Omental fat pad (tissue), 4 donors: Measurements from ENCODE around the gene IGF2BP1. TPM values are rescaled to one million over a fixed set of nuclear protein-coding genes. Genes with fewer than 3 reads are reported as not detected.

Source experiments
- ATAC-seq: fragments of 150-250 bp; one replicate; pipeline ENCODE4 v1.9.1; 2016; ENCODE audit warnings: mild to moderate bottlenecking, moderate library complexity; ENCODE audit not compliant: low FRiP score
- DNase-seq: peaks from one replicate; pipeline ENCODE4 v3.0.0-alpha.2; 2019; ENCODE audit warnings: low spot score
- CTCF ChIP-seq, 3 donors: fragments of 450-650 bp; IDR thresholded peaks; one replicate each; pipeline ENCODE4 v1.5.1; 2016 to 2017; ENCODE audit warnings: antibody characterized with exemption in 3 of 3, mild to moderate bottlenecking in 3 of 3, moderate library complexity in 2 of 3
- total RNA-seq, 4 donors: library from RNA; depleted of rRNA; stranded (reverse); fragments of >200 nt; gene quantifications; one replicate each; pipeline ENCODE4 v1.1.0, GENCODE V29; 2016

The IGF2BP1 gene
- total RNA-seq, 4 donors from 2014 or later: 0.16 TPM; not detected in 3

GRCh38 chr17:49013311-49014213, 16.4 kb downstream of the IGF2BP1 start:
- no peak for DNase-seq
- ATAC-seq: no peak
- TF ChIP-seq CTCF (IDR thresholded peaks at IDR 0.05): no peak

DNA sequence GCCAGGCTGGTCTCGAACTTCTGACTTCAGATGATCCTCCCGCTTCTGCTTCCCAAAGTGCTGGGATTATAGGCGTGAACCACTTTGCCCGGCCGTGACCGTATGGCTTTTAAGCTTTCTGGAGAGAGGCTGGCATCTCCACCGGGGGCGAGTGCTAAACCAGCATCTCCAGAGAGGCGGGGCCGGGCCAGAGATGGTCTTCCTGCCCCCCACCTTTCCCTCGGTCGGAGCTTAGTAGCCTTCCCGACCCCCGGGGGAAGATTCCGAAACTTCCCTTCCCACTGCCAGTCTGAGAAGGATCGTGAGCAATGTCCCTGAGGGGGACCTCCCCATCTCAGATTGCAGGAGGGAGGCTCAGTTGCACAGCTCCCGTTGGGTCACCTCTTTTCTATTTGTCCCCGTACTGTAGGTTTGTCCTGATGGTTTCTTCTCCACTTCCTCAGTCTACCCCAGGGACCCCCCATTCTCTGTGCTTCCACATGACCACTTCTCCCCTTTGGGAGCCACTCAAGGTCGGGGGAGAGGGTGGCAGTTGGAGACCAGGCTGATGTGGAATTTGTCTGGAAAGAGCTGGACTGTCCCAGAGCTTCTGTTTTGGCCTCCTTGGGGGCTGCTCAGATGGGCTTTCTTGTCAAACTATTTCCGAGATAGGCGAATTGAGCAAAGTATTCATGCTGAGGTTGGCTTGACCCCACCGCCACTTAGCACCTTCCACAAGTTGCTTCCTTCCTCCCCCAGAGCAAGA, 18.2 kb downstream of the IGF2BP1 start:
- no peak for TF ChIP-seq CTCF (IDR thresholded peaks at IDR 0.05)
- DNase-seq (no peak), ATAC-seq (no peak)

DNA sequence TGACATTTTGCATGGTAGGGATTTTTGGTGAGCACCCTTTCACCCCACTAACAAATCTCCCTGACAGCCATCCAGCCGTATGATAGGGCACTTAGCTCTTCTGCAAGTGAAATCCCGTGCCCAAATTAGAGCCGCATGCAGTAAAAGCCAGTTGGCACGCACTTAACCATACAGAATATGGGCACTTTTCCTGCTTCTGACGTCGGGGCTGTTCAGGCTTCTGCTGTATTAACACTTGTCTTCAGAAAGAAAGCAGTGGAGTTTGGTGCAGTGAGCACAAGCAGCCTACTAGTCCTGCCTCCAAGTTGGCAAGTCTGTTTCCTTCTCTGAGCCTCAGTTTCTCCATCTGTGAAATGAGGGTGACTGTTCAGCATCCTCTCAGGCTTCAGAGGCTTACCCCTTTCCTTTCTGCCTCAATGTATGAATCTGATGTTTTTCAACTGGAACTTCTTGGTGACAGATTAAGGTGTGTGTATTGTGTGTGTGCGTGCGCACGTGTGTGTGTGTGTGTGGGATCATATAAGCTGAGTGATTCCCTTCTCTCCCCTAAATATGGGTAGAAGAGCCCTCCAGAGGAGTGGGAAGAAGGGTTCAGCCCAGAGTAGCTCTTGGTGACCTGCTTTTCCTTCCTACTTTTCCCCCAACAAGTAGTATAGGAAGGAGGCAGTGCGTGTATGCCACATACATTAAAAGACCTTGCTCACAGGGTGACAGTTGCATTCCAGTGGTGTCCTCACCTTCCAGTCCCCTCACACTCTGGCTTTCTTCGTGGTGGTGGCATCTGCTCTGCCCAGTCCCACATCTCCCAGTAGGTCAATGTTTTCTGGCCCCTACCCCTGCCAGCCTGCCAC, 19.0 kb downstream of the IGF2BP1 start:
- no peak for TF ChIP-seq CTCF (IDR thresholded peaks at IDR 0.05)
- no peak for DNase-seq
- no peak for ATAC-seq

DNA sequence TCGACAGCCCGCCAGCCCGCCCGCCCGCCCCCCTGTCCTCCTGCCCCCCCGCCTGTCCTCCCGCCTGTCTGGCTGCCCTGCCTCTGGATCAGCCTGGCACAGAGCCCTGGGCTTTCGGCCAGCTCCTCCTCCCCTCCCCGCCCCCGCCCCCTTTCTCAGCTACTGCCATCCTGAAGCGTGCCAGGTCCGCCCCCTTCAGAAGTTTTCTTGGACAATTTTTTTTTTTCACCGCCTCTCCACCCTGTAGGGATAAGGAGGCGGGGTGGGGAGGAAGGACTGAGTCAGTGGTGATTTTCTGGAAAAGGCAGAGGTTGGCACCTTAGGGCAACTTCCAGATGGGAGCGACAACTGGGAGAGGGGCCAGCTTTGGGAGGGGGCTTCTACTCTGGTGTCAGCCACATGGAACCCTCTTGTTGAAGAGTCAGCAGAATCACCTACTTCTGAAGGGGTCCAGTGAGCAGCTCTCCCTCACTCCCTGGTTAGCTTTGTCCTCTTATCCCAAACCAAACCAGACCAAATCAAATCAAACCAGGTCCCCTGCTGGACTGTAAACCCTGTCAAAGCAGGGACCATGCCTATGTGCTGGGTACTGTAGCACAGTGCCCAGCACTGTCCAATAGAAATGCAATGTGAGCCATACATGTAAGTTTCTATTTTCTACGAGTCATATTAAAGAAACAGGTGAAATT, 19.7 kb downstream of the IGF2BP1 start:
- ATAC-seq: peak; percentile 45
- TF ChIP-seq CTCF (IDR thresholded peaks at IDR 0.05): no peak
- no peak for DNase-seq

DNA sequence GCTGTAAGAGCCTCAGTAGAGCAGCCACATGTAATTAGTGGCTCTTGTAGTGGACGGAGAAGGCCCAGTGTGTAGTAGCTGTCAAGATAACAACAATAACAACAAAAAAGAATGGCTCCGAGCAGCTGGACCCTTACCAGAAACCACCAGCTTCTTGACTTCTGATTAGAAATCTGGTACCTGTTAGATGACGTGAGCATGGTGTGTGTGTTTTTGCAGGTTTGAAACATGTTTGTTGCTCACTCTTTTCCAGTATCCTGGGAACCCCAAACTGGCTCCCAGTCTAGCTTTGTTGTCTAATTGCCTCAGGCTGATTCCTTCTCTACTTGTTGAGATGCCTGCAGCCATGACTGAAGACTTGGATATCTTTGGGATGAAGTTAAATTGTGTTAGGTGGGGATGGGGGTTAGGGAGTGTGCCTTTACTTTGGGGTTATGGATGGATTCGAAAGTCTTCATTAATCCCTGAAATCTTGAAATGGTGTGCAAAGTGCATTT, 21.0 kb downstream of the IGF2BP1 start:
- no peak for TF ChIP-seq CTCF (IDR thresholded peaks at IDR 0.05)
- ATAC-seq (no peak), DNase-seq (no peak)

DNA sequence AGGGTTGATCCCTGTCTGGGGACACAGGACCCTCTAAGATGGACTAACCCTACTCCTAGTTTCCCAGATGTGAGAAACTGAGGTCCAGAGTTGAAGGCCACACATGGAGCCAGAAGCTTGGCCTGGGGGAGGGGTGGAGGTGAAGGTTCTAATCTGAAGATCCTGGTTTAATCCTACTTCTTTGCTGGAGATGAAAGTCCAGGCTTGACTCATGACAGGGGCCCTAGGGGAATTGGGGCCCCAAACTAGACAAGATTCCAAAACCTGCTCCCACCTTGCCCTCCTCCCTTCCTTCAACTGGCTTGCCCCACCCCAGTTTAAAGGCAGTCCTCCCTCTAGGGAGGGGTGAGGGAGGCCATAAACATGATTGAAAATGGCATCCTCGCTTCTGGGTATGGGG, 21.6 kb downstream of the IGF2BP1 start:
- TF ChIP-seq CTCF (IDR thresholded peaks at IDR 0.05): no peak
- no peak for DNase-seq
- ATAC-seq: no peak
